ENCODE results near the gene EGLN2. TPM values are rescaled to one million over a fixed set of nuclear protein-coding genes. Genes with fewer than 3 reads are reported as not detected.

The EGLN2 gene
- total RNA-seq, 2 donors from 2014 or later: 50.8 to 51.4 TPM

DNA sequence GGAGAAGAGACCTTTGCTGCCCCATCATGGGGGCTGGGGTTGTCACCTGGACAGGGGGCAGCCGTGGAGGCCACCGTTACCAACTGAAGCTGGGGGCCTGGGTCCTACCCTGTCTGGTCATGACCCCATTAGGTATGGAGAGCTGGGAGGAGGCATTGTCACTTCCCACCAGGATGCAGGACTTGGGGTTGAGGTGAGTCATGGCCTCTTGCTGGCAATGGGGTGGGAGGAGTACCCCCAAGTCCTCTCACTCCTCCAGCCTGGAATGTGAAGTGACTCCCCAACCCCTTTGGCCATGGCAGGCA, 9.0 kb downstream of the EGLN2 start:
- H3K4me3 ChIP-seq: no peak overlapping the region
- intact Hi-C loops (cut with DNase I): no loop called here
- no peak overlapping the region for H3K27ac ChIP-seq
- DNase-seq: no peak
- TF ChIP-seq, protein P1, sequence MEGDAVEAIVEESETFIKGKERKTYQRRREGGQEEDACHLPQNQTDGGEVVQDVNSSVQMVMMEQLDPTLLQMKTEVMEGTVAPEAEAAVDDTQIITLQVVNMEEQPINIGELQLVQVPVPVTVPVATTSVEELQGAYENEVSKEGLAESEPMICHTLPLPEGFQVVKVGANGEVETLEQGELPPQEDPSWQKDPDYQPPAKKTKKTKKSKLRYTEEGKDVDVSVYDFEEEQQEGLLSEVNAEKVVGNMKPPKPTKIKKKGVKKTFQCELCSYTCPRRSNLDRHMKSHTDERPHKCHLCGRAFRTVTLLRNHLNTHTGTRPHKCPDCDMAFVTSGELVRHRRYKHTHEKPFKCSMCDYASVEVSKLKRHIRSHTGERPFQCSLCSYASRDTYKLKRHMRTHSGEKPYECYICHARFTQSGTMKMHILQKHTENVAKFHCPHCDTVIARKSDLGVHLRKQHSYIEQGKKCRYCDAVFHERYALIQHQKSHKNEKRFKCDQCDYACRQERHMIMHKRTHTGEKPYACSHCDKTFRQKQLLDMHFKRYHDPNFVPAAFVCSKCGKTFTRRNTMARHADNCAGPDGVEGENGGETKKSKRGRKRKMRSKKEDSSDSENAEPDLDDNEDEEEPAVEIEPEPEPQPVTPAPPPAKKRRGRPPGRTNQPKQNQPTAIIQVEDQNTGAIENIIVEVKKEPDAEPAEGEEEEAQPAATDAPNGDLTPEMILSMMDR (IDR thresholded peaks at IDR 0.05): no peak
- no peak for TF ChIP-seq POLR2A (IDR thresholded peaks at IDR 0.05)
- 57 to 100% methylated on average over 1 of the region's 2 CpGs for WGBS, 2 donors
- no peaks in the 10 kb centered on the region for H3K36me3 ChIP-seq (replicated peaks in 1 of 2; ENCODE audit: insufficient read depth in 1 of 2, low read depth in 2 of 2)
- H3K9me3 ChIP-seq: no peaks in the 10 kb centered on the region
- H3K4me1 ChIP-seq: peaks cover 71% of the 10 kb centered on the region
- H3K27me3 ChIP-seq: no peaks in the 10 kb centered on the region
- no peak for ATAC-seq

DNA sequence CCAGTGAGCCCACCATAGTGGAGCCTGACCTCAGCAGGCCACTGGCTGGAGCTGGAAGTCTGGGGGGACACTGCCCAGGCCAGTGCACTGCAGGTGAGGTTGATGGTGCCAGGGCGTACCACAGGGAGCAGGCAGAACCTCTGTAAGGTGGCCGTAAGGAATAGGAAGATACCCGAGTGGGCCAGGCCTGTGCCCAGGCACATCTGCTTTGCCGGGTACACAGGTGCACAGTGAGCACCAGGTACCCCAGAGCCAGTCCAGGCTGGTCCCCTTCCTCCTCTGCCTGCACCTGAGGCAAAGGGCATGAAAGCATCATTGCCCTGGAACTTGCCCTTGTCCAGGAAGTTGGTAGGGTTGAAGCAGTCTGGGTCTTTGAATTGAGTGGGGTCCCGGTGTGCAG, 9.5 kb downstream of the EGLN2 start:
- intact Hi-C loops (cut with DNase I): no loop called here
- H3K4me1 ChIP-seq: peaks cover 66% of the 10 kb centered on the region
- H3K4me3 ChIP-seq: no peak overlapping the region
- no peak overlapping the region for H3K27ac ChIP-seq
- H3K27me3 ChIP-seq: no peaks in the 10 kb centered on the region
- DNase-seq: no peak
- no peak for ATAC-seq
- H3K36me3 ChIP-seq (replicated peaks in 1 of 2; ENCODE audit: insufficient read depth in 1 of 2, low read depth in 2 of 2): no peaks in the 10 kb centered on the region
- H3K9me3 ChIP-seq: no peaks in the 10 kb centered on the region
- no peak for TF ChIP-seq POLR2A (IDR thresholded peaks at IDR 0.05)
- TF ChIP-seq, protein P1 (IDR thresholded peaks at IDR 0.05): no peak
- 83% methylated on average over 5 of the region's 5 CpGs; no CpG with 5 or more reads in 1 of the 2 donors for WGBS, 2 donors

DNA sequence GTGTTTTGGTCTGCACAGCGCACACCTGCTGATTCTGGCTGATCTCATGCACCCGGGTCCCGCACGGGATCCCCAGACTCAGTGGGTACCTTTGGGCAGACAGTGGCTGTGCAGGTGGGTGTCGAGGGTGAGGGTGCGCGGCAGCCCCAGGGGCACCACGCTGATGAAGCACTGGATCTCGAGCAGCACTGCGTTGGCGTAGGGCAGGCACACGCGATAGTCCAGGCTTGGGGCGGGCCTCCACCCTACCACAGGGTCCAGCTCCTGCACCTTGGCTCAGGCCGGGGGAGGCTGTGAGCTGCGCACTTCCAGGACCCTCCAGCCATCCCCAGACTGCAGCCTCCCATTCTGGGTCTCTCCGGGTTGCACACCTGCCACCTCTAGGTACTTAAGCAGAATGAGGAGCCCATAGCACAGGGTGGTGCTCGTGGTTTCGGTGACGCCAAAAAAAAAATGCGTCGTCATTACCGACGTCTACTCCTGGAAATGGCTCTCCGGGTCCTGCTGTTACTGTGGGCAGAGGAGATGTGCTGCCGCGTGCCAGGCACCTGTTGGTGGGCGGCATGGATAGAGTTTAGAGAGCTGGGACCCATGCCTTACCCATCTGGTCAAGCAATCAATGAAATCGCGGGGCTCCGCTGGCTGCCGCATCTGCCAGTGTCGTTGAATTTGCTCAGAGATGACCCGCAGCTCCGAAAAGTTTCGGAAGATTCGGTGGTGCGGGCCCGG, 10.5 kb downstream of the EGLN2 start:
- no peak for ATAC-seq
- Histone ChIP-seq H3K36me3 (replicated peaks in 1 of 2; ENCODE audit: insufficient read depth in 1 of 2, low read depth in 2 of 2) (no peaks in the 10 kb centered on the region), H3K9me3 (no peaks in the 10 kb centered on the region), H3K4me3 (no peak overlapping the region), H3K27me3 (no peaks in the 10 kb centered on the region), H3K27ac (peak overlapping the region in 1 of 4 donors; percentile 76), H3K4me1 (peaks cover 56% of the 10 kb centered on the region)
- no peak for DNase-seq
- WGBS, 2 donors: 93 to 97% methylated on average over 18 to 28 of the region's 39 CpGs
- intact Hi-C loops (cut with DNase I): no loop called here
- TF ChIP-seq POLR2A (IDR thresholded peaks at IDR 0.05): no peak
- TF ChIP-seq, protein P1 (IDR thresholded peaks at IDR 0.05): no peak

DNA sequence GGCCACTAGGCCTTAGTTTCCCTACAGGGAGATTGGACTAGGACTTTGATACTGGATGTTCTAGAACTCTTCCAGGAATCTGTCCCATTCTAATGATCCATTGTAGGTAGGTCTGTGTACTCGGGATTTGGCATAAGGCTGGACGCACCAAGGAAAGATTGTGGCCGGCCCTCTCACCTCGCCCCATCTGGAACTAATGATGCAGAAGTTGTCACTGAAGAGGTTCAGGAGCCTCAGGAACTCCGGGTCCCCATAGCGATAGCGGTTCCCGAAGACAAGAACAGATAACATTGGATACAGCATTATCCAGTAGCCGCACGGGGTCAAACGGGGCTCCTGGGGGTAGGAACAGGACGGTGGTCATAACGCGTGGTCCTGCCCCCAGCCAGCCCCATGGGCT, 11.2 kb downstream of the EGLN2 start:
- no peak for DNase-seq
- WGBS, 2 donors: 64 to 76% methylated on average over 5 to 11 of the region's 14 CpGs
- no peaks in the 10 kb centered on the region for H3K27me3 ChIP-seq
- H3K4me3 ChIP-seq: no peak overlapping the region
- H3K4me1 ChIP-seq: peaks cover 49% of the 10 kb centered on the region
- no peaks in the 10 kb centered on the region for H3K36me3 ChIP-seq (replicated peaks in 1 of 2; ENCODE audit: insufficient read depth in 1 of 2, low read depth in 2 of 2)
- no peaks in the 10 kb centered on the region for H3K9me3 ChIP-seq
- ATAC-seq: no peak
- intact Hi-C loops (cut with DNase I): no loop called here
- peak overlapping the region in 2 of 4 donors; percentile 57 to 76 for H3K27ac ChIP-seq
- no peak for TF ChIP-seq POLR2A (IDR thresholded peaks at IDR 0.05)
- TF ChIP-seq, protein P1 (IDR thresholded peaks at IDR 0.05): no peak

Measured in body of pancreas (tissue), 4 donors.